Astrocyte of the hippocampus (primary cell): ENCODE measurements around the gene NPFFR1.

Source experiments
- DNase-seq: peaks from one replicate; pipeline ENCODE4 v3.0.0; 2011; ENCODE audit warnings: low read depth, low spot score

NPFFR1 gene

DNA sequence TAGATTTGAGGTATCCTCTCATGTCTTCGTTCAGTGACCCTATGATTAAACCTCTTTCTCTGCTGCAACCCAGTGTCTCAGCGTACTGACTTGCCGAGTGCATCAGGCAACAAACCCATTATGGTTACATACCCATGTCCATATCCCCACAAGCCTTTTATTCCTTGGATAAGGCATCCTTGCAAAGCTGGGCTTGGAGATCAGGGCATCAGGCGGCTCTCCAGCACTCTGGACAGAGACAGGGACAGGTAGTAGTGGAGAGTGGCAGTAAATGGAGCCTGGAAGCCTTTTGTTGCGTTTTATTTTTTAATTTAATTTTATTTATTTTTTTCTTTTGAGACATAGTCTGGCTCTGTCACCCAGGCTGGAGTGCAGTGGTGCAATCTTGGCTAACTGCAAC is 32.0 kb upstream of the NPFFR1 start:
- DNase-seq: no peak

DNA sequence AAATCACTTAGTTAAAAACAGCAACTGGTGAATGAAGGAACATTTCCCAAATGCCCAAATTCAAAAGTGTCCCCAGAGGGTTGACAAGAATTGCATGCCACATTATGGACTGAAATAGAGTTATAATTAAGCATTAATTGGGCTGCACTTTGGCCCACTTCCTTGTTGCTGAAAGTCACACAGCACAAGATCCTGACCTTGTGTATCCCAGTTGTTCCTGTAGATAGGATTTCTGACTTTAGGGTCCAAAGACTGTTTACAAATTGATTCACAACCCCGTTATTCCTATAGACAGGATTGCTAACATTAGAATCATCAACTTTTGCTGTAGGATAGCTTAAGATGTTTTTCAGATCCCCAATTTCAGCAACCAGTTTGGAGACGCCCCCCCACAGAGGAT is 31.5 kb upstream of the NPFFR1 start:
- no peak for DNase-seq

DNA sequence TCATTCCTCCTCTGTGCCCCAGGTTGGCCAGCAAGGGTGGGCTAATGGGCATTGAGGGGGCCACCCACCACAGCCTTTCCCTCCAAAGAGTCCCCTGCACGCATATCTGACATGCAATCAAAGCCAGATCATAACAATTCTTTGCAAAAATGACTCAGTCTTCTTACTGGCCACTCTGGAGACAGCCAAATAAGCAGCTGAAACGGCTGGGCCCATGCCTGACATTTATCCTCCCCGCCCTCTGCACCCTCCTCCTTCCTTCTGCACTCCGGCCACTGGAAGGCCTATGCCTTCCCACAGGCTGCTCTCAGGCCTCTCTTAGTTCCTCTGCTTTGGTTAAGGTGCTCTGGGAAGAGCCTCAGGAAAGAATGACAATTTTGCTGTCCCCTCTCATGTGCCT is 29.2 kb upstream of the NPFFR1 start:
- DNase-seq: no peak

DNA sequence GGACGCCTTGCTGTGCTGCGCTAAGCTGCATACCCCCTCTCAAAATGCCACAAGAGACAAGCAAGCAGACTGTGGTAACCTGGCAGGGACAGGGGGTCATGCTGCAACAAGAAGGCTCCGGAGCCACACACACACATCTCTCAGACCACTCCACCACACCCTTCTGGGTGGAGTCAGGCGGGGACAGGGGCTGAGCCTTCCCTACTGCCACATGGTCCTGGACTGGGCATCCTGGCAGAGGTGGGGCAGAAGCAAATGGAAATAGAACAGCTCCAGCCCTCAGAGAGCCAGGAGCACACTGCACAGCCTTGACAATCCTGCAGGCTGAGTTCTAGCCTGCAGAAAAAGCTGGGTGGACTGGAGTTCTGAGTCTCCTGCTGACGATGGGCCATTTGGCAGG is 28.4 kb upstream of the NPFFR1 start:
- DNase-seq: no peak

DNA sequence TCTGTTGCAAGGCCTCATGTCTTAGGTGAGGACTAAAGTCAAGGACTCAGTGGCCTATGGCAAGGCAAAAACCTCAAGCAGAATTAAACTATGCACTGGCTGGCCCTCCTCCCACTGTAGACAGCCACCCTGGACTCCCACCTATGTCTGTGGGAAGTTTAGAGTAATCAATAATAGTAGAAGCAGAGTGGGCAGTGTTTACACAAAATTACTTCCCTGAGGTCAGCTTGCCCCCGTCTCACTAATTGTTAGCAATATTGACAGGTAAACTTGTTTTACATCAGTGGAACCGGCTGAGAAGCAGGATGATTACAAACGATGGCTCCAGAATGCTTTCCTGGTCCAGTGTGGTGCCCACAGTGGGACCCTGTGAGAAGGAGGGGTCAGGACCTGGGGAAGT is 27.9 kb upstream of the NPFFR1 start:
- DNase-seq: no peak

DNA sequence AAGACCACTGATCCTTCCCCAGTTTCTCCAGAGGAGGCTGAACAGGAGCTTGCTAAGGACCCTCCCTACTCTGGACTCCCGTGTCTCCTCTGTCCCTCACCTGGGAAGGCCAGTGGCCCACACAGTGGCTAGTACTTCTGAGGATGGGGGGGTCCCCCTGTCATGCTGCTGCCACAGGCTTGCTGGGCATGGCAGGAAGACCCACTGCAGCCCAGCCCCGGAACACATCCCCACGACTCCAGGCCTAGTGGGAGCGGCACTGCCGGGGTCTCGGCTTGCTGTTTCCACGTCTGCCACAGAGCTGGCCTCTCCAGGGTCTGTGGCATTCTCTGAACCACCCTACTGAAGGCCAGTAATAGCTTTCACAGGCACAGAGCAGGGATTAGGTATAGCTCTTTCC is 25.9 kb upstream of the NPFFR1 start:
- DNase-seq: no peak

DNA sequence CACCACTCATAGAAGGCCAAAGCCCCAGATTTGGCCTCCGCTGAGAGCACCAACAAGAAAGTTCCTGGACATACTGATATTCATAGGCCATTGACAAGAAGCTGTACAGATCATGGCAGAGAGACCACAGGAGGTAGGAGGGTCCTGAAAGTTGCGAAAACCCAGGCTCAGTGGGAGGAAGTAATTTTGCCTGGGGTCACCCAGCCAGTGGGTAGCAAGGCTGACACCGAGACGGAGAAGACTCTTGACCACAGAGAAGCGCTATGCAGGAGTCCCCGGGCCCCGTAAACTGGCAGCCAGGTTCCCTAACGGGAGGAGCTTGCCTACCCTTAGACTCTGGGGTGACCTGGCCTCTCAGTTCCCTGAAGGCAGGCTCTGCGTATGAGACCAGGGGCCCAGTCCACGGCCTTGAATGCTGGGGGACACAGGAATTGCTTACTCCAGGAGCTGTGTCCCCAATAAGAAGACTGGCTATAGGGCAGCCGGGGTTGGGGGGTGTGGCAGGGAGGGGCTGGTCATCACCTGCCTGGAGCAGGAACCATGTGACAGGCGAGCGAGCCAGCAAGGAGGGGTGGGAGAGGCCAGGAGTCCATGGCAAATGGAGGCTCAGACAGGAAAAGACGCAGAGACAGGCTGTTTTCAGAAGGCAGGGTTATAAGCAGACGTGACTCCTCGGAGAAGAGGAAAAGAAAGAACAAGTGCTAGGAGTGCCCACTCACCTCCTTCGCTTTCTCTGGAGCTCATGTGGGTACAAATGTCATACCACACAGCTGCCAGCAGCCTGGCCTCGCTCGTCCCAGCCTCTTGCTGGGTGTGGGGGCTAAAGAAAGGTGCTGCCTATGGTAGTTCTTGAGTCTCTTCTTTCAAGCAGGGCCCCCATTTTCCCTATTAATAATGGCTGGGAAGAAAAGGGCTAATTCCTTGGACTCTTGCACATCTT is 24.6 kb upstream of the NPFFR1 start:
- no peak for DNase-seq

DNA sequence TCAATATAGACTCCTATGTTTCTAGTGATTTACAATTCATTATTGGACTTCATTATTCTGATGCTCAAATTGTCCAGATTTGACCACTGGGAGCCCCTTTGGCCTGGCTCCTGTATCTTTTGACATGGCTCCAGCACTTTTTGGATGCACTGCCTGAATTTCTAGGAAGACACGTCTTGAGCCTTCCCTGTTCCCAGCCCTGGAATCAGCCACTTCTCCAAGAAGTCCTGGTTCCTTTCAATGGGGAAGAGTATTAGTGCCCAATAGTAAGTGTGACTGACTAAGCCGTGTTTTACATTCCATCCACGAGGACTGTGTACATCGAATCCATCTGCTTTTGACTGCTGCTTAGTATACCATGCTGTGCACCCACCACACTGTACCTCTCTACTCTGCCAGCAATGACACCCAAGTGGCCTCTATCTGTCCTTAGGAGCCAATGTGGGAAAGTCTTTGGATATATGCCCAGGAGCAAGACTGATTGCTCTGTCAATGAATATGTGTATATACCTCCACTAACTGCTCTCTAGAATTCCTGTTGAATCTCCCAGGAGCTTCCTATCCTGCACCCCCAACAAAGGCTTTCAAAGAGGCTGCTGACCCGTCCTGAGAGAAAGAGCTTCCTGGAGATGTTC is 23.2 kb upstream of the NPFFR1 start:
- no peak for DNase-seq

DNA sequence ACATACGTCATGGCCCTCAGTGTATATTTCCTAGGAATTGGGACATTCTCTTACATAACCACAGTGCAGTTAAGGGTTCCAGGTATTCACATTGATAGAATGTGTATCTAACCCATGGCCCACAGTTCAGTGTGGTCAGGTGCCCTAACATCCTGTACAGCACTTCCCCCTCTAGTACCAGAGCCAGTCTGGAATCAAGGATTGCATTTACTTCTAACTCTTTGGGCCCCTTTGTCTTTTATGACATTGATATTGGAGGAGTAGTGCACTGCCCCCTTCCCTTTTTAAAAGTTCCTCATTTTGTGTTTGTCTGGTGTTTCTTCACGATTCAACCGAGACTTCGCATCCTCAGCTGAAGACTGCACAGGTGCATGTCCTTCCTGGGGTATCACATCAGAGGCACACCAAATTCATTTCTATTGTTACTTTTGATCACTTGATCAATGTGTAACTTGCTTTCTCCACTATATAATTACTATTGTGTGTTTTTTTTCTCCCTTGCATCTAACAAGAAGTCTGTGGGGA is 22.4 kb upstream of the NPFFR1 start:
- no peak for DNase-seq

DNA sequence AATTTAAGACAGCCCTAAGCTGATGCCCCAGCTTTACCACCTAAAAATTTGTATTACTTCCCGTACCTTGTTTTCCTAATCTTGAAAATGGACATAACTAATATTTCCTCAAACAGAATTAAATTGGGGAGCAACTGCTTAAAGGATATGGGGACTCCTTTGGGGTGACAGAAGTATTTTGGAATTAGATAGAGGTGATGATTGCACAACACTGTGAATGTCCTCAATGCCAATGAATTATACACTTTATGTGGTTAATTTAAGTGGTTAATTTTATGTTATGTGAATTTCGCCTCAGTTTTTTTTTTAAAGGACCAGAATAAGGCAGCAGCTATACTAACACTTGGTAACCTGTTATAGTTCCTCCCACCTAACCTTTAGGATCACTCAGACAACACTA is 19.9 kb upstream of the NPFFR1 start:
- no peak for DNase-seq

DNA sequence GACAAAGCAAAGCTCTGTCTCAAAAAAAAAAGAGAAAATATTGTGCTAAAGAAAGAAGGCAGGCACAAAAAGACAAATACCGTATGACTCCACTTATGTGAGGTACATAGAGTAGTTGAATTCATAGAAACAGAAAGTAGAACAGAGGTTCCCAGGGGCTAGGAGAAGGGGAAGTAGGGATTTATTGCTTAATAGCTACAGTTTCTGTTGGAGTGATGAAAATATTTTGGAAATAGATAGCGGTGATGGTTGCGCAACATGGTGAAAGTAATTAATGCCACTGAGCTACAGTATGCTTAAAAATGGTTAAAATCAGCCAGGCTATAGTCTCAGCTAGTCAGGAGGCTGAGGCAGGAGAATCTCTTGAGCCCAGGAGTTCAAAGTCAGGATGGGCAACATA is 18.5 kb upstream of the NPFFR1 start:
- DNase-seq: no peak

DNA sequence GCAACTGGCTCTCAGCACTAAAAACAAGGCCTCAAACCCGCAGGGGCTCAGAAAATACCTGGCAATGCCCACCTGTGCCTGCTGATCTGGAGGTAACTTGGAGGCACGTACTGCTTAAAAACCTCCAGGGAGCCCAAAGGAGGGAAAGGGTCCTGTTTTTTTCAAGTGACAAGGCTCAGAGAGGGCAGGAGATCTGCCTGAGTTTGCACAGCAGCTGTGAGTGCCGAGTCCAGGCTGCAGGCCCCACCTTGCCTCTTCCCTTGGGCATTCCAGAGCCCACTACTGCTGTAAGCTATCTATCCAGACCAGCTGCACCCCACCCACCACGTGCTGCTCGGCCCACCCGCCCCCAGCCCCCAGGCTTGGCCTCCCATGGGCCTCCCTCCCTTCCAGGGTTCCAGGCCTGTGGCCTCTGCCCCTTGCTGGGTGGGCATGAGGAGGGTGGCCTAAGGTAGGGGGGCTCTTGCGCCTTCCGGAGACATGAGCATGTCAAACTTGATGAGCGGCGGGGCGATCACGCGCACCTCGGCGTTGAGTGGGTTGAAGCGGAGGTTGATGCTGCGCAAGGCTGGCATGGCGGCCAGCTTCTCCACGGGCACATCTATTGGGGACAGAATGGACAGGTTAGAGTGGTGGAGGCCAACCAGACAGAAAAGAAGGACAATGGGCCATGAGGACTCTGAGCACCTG is 17.2 kb upstream of the NPFFR1 start:
- no peak for DNase-seq

DNA sequence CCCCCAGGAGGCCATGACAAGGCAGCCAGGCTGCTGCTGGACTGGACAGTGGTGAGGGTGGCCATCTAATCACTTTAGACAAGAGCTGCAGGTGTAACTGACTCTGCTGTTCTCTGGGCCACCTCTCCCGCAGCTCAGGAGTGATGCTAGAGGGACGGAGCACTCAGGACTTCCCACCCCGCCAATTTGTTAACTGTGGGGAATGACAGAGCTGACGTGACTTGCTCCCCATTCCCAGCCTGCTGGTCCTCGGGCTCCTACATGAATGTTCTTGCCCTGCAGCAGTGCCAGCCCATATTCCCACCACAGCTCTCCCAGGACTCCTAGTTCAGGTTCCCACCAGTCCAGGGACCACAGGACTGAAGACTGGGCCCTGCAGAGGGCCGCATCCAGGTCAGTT is 16.7 kb upstream of the NPFFR1 start:
- no peak for DNase-seq

DNA sequence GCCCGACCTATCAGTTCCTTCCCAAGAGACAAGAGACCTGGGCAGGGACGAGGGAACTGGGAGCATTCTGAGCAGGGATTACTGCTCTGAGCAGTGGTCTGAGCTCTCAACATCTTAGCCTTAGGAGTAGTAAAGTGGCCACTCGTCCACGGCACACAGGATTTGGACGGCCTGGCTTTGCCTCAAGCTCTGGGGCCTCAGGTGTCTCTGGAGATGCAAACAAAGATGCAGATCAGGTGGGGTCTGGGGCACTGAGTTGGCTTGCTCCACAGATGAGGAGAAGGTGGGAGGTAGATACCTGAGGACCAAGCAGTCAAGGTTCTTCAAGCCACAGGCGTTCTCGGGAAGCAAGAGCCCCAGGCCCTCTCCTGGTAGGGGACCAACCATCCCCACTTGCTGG is 16.1 kb upstream of the NPFFR1 start:
- no peak for DNase-seq

DNA sequence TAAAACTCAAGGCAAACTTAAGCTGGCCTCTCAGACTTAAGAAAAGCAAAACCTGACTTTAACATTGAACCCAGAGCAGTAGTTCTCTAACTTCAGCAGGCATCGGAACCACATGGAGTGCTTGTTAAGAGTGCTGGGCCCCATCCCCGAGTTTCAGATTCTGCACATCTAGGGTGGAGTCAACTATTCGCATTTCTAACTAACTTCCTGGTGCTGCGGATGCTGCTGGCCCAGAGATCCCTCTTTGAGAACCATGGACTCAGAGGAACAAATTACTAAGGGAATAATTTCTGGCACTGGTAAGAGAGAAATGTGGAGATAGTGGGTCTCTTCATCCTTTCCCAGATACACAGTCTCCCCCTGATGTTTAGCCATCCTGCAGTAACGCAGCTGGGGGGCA is 14.6 kb upstream of the NPFFR1 start:
- no peak for DNase-seq

DNA sequence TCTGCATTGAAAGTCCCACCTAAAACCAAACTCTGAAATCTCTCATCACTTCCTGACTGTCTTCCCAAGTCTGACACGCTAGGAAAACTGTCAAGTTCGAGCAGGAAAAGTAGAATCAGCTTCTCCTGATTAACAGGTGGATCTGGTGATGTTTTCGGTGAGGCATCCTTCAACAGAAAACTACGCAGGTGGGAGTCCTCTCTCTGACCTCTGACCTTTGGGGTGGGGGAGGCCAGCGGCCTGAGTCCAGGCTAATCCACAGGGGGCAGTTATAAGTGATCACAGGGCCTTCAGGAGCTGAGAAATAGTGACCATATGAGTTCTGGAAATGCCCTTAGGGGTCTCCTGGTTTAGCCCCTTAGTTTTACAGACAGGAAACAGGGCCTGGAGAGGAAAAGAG is 13.4 kb upstream of the NPFFR1 start:
- no peak for DNase-seq

DNA sequence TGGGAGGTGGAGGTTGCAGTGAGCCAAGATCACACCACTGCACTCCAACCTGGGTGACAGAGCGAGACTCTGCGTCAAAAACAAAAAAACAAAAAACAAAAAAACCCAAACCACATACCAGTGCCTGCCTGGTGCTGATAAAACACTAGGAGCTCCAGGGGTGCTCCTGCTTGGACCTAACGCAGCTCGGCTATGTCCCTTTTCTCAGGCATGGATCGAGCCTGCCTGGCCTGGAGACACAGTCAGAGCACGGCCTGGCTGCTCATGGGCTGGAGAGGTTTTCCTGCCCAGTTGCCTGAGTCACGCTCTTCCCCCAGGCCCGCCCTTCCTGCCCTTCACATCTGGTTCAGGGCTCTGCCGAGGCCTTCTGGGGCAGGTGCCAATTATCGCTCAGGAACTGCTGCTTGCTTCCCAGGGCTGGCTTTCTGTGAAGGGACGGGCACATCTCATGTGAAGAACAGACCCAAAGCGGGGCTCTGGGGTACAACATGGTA is 12.6 kb upstream of the NPFFR1 start:
- DNase-seq: peak; percentile 75

DNA sequence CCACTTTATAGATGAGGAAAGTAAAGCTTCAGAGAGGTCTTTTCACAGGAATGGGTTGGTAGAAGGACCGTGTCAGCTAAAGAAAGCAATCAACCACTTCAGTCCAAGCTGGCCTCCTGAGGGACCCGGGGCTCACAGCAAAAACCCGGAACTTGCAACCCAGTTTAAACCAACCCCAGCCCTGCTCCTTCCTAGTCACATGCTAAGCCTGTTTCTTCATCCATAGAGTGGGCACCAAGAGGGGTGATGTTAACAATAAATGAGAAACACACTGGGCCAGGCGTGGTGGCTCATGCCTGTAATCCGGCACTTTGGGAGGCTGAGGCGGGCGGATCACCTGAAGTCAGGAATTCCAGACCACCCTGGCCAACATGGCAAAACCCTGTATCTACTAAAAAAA is 12.1 kb upstream of the NPFFR1 start:
- no peak for DNase-seq

DNA sequence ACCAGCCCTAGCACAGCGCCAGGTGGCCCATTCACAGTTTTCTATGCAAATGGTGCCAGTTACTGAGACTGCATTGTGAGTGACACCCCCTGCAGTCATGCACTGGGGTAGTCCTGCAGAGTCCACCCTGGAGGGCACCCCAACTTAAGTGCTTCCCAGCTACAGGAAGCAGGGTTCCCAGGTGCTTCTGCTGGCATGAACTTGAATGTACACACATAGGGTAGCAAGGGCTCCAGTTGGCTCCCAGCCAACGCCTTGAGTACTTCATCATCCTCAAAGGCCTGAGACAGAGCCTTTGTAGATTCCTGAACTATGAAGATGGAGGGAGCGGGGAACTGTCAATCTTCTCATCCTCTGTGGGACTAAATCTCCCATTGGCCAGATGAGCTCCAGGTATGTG is 11.5 kb upstream of the NPFFR1 start:
- DNase-seq: no peak

DNA sequence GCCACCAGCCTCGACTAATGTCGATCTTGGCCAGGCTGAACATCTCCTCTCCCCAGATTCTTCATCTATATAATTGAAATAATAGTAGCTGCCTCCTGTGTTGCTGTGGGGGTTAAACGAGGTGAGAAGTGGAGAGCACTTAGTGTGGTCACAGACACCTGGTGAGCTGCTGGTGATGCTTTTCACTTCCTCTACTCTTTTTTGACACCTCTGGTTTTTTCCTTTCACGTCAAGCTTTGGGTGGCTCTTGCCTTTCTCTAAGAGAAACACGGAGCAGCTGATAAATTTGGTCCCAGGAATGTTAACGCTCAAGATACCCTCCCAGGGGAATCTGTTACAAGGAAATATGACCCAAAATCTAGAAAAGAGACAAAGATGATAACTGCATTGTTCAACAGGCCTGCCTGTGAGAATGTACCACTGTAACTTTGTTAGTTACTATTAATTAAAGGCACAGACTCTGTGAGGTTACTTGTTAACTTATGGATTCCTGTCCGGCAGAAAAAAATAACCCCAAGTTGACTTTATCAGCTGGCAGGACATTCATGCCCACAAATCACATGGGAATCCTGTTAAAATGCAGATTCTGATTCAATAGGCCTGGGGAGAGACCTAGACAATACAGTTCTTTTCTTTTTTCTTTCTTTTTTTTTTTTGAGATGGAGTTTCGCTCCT is 9.5 kb upstream of the NPFFR1 start:
- no peak for DNase-seq

DNA sequence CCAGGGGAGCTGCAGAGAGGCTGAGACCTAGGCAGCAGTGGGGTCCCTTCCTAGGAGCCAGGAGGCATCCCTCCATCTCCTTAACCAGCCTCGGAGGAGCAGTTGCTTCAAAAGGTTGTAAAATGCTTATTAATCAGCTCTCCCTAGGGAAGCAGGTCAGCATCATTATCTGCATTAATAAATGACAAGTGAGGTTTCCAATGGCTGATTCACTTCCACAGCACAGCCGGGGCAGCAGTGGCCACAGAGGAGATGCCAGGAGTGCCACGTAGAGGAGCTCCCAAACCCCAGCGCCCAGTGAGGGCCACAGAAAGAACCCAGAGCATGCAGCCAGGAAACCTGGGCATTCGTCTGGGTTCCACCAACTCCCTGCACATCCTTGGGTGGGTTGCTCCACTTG is 8.2 kb upstream of the NPFFR1 start:
- peak; percentile 47 for DNase-seq

DNA sequence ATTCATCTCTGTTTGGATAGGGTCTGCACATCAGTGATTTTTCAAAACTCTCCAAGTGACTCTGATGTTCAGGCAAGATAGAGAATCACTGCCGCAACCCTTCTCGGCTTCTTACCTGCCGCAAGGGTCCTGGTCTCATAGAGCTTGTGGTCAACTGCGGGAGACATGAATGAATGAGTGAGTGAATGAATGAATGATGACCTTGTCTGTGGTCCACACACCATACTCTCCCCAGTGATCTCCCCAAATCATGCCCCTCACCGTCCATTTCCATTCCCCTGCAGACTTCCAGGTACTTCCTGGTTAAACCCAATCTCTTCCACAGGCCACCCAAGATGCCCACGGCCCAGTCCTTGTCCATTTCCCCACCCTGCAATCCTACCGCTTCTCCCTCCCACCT is 5.9 kb upstream of the NPFFR1 start:
- DNase-seq: no peak
